Uterus (tissue), 4 donors: ENCODE results near the gene AMBN. TPM values are rescaled to one million over a fixed set of nuclear protein-coding genes. Genes with fewer than 3 reads are reported as not detected.

Source experiments
- DNase-seq, 2 donors: peaks; one replicate each; pipeline ENCODE4 v3.0.0-alpha.2; 2019 to 2020
- H3K27ac ChIP-seq, 2 donors: fragments of 200-600 bp; sonication (generic); 1 replicate in 1 of 2; 2 replicates in 1 of 2; pipeline ENCODE4 v1.5.1; 2016 to 2018
- H3K27me3 ChIP-seq, 2 donors: fragments of 200-600 bp; sonication (generic); one replicate each; pipeline ENCODE4 v1.5.1; 2018 to 2019; ENCODE audit warnings: control low read depth in 1 of 2
- H3K36me3 ChIP-seq, 2 donors: fragments of 200-600 bp; sonication (generic); one replicate each; pipeline ENCODE4 v1.5.1; 2019; ENCODE audit warnings: control low read depth in 1 of 2
- H3K4me1 ChIP-seq, 2 donors: fragments of 200-600 bp; sonication (generic); one replicate each; pipeline ENCODE4 v1.5.1; 2018 to 2019; ENCODE audit warnings: control low read depth in 1 of 2
- H3K4me3 ChIP-seq, 2 donors: fragments of 200-600 bp; sonication (generic); 1 replicate in 1 of 2; 2 replicates in 1 of 2; pipeline ENCODE4 v1.5.1; 2018 to 2019; ENCODE audit warnings: mild to moderate bottlenecking in 1 of 2
- H3K9me3 ChIP-seq, 2 donors: fragments of 200-600 bp; sonication (generic); one replicate each; pipeline ENCODE4 v1.5.1; 2019; ENCODE audit warnings: control low read depth in 1 of 2
- POLR2A ChIP-seq, 2 donors: fragments of 450-650 bp; IDR thresholded peaks; one replicate each; pipeline ENCODE4 v1.6.1; 2016; ENCODE audit warnings: antibody characterized with exemption in 2 of 2, mild to moderate bottlenecking in 1 of 2, moderate library complexity in 1 of 2
- intact Hi-C: fragments of 100-400 bp; cut with DNase I; formaldehyde crosslinking; loops from one replicate; pipeline ENCODE4 v1.15.1; 2023; ENCODE audit warnings: low total_unique reads
- total RNA-seq, 4 donors: library from RNA; depleted of rRNA in 3 of 4; stranded (reverse); fragments of >200 nt in 3 of 4; gene quantifications; one replicate each; pipeline versions ENCODE4 v1.1.0 to v1.2.4, GENCODE V29; 2014 to 2023
- TF ChIP-seq, protein P1 (sequence below), 4 experiments: fragments of 200-600 bp in 2 of 4; fragments of 450-650 bp in 2 of 4; sonication (generic) in 2 of 4; IDR thresholded peaks; one replicate each; pipeline ENCODE4 v1.5.1; 2016 to 2019; ENCODE audit warnings: antibody characterized with exemption in 4 of 4, mild to moderate bottlenecking in 2 of 4, moderate library complexity in 1 of 4
- donor health status: DM: yes; HTN: yes; CAD: no.

AMBN gene, protein sequence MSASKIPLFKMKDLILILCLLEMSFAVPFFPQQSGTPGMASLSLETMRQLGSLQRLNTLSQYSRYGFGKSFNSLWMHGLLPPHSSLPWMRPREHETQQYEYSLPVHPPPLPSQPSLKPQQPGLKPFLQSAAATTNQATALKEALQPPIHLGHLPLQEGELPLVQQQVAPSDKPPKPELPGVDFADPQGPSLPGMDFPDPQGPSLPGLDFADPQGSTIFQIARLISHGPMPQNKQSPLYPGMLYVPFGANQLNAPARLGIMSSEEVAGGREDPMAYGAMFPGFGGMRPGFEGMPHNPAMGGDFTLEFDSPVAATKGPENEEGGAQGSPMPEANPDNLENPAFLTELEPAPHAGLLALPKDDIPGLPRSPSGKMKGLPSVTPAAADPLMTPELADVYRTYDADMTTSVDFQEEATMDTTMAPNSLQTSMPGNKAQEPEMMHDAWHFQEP
- total RNA-seq, result not detected

DNA sequence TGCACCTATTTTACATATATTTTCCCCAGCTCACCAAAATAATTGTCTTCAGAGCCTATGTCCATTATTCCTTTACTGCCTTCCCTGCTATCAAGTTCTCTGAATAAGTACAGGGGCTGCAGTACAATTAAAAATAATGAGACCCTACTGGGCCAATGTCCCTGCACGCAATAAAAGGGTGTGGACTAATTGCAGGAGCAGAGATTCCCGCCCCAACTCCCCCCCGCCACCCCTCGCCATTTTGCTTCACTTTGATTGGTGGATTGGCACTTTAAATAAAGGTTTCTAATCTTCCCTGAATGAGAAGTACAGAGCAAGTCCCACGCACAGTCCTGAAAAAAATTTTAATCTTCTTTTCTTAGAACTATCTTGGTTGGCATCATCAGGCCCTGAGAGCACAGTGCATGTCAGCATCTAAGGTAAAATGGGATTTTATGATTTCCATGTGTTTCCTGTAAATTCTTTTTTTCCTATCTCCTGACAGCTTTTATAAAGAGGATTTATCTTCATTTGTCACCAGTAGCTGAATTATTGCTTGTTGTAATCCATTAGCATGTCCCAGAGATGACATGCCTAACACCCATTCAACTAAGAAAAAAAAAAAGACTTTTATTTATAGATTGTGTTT, at the start of gene AMBN:
Gene AMBN (plus strand): TSS at position 302 of the 628 bp plus-strand sequence. CDS start 103 bp downstream, at position 405.
- no peaks in the 10 kb centered on the region for H3K27me3 ChIP-seq
- no peak for TF ChIP-seq POLR2A (IDR thresholded peaks at IDR 0.05)
- TF ChIP-seq, protein P1, sequence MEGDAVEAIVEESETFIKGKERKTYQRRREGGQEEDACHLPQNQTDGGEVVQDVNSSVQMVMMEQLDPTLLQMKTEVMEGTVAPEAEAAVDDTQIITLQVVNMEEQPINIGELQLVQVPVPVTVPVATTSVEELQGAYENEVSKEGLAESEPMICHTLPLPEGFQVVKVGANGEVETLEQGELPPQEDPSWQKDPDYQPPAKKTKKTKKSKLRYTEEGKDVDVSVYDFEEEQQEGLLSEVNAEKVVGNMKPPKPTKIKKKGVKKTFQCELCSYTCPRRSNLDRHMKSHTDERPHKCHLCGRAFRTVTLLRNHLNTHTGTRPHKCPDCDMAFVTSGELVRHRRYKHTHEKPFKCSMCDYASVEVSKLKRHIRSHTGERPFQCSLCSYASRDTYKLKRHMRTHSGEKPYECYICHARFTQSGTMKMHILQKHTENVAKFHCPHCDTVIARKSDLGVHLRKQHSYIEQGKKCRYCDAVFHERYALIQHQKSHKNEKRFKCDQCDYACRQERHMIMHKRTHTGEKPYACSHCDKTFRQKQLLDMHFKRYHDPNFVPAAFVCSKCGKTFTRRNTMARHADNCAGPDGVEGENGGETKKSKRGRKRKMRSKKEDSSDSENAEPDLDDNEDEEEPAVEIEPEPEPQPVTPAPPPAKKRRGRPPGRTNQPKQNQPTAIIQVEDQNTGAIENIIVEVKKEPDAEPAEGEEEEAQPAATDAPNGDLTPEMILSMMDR (IDR thresholded peaks at IDR 0.05), result no peak
- no peaks in the 10 kb centered on the region for H3K36me3 ChIP-seq

DNA sequence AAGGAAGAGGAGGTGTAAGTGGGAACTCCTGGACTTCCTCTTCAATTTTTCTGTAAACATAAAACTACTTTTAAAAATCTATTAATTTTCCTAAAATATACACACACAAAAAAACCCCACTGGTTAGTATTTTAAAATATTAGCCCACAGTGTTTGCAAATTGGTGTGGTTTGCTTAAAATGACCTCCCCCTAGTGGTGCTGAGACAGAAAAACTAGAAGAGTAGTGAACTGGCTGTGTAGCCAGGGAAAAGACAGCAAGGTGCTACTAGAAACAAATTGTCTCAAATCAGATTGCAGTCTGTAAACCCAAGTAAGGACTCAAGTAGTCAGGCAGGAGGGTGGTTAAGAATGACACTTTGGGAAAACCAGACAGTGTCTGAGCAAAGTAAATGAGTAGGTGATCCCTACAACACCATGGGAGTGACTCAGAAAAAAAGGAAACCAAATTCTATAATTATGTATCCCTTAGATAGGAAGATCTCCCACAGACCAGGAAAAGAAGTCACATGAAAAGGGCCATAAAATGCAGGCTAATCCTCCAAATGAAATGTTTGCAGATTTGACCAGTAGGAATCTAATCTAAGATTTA, 47.7 kb upstream of the AMBN start:
- TF ChIP-seq, protein P1 (IDR thresholded peaks at IDR 0.05), result no peak
- no peak for TF ChIP-seq POLR2A (IDR thresholded peaks at IDR 0.05)
- Histone ChIP-seq H3K27ac (no peak overlapping the region), H3K4me1 (no peaks in the 10 kb centered on the region), H3K27me3 (no peaks in the 10 kb centered on the region), H3K36me3 (no peaks in the 10 kb centered on the region), H3K4me3 (no peak overlapping the region), H3K9me3 (no peaks in the 10 kb centered on the region)
- no peak for DNase-seq
- intact Hi-C loops, result no loop called here

More for the DNA sequence above, at the start of gene AMBN:
- Histone ChIP-seq H3K4me3 (no peak within 1 kb of the TSS), H3K27ac (no peak within 1 kb of the TSS), H3K4me1 (no peaks in the 10 kb centered on the region), H3K9me3 (no peaks in the 10 kb centered on the region)
- no peak for DNase-seq
- intact Hi-C loops, result no loop called here

DNA sequence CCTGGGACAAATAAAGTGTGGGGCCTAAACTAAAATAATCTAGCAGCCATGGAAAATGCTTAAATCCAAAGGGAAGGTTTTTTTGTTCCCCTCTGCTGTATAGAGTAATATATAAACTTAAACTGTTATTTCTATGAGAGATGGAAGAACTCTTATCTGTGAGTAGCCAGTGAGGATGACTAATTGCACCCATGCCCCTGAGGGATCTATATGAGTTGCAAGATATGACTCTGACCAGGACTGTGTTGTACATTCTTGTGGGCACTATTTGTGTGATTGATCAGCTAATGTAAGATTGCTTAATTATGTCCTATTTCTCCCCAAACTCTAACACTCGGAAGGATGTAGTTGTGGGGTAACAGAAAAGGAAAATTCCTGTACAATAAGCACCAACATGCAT, 35.2 kb upstream of the AMBN start:
- TF ChIP-seq, protein P1 (IDR thresholded peaks at IDR 0.05), result no peak
- TF ChIP-seq POLR2A (IDR thresholded peaks at IDR 0.05), result no peak
- DNase-seq, result no peak
- Histone ChIP-seq H3K4me1 (no peaks in the 10 kb centered on the region), H3K9me3 (no peaks in the 10 kb centered on the region), H3K36me3 (no peaks in the 10 kb centered on the region), H3K27ac (no peak overlapping the region), H3K4me3 (no peak overlapping the region), H3K27me3 (no peaks in the 10 kb centered on the region)
- intact Hi-C loops, result no loop called here

DNA sequence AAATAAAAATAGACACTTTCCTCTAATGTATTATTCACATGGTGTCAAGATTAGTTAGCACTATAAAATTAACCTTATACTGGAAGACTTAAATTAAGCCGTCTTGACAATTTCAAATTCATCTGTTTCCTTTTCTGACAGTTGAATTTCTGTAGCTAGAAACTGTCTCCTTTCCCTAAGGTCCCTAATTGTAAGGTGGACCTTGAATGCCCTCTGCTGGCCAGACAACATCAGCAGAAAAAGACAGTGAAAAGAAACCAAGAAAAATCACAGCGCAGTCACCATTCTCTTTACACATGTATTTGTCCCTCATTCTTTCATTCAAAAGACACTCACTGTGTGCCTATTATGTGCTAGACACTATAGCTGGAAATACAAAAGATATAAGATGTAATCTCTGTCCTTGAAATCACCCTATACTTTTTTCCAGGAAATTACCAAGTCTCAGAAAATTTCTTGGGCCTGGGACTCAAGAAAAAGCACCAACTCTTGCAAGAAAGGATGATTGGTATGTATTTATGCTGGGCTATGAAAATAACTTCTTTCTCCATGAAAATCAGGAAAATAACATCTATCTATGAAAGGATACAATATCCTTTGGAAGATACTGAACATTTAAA, 32.7 kb upstream of the AMBN start:
- peak; percentile 18 to 21 for DNase-seq
- no peaks in the 10 kb centered on the region for H3K27me3 ChIP-seq
- no peaks in the 10 kb centered on the region for H3K36me3 ChIP-seq
- H3K4me1 ChIP-seq, result no peaks in the 10 kb centered on the region
- no peak overlapping the region for H3K27ac ChIP-seq
- H3K4me3 ChIP-seq, result no peak overlapping the region
- no peak for TF ChIP-seq POLR2A (IDR thresholded peaks at IDR 0.05)
- TF ChIP-seq, protein P1 (IDR thresholded peaks at IDR 0.05), result peak; percentile 55 to 58 (median 56)
- intact Hi-C loops, result no loop called here
- H3K9me3 ChIP-seq, result no peaks in the 10 kb centered on the region
